WI38 (cell line): ENCODE results near the gene SAXO1.
A peak's percentile ranks its signal among the peaks of the same experiment; 100 is the strongest.

Source experiments
- H3K4me3 ChIP-seq: 2 replicates; pipeline ENCODE4 v1.5.1; 2011; ENCODE audit warnings: low read depth, mild to moderate bottlenecking, control low read depth, low read length
- TF ChIP-seq, protein P1 (sequence below): IDR thresholded peaks from 2 replicates; pipeline ENCODE4 v1.5.1; 2012; ENCODE audit warnings: low read depth, mild to moderate bottlenecking, control low read depth, low read length

Gene SAXO1

DNA sequence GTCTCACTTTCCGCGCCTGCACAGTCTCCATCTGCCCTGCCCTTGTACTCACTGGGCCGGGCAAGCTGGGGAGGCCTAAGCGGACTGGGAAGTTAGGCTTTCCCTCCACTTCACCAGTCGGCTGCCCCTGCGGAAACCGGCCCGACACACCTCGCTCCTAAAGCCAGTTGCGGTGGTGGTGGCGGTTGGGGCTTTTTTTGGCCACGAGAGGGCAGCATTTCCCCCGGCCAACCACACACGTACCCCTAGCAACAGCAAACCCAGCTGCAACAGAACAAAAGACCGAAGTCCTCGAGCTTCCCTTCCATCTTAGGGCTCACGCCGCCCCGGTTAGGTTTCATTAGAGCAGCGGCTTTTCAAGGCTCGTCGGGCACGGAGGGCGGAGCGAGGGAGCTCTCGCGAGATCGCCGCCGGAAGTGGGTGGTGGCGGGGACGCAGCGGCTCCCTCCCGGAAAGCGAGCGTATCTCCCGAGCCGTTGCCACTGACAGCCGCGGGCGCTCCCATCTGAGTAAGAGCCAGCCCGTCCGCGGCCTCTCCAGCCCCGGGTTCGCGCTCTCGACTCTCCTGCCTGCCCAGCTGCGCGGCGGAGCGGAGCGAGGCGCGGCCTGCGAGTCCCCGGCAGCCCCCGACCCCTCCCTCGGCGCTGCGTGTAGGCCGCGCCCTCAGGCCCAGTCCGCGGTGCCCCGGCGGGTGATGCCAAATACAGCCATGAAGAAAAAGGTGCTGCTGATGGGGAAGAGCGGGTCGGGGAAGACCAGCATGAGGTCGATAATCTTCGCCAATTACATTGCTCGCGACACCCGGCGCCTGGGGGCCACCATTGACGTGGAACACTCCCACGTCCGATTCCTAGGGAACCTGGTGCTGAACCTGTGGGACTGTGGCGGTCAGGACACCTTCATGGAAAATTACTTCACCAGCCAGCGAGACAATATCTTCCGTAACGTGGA is 16.2 kb upstream of the SAXO1 start, which contains the start of gene RRAGA:
RRAGA (plus strand) TSS at position 462 of the 951 bp plus-strand sequence; CDS start at position 695, 233 bp downstream.
- TF ChIP-seq, protein P1, sequence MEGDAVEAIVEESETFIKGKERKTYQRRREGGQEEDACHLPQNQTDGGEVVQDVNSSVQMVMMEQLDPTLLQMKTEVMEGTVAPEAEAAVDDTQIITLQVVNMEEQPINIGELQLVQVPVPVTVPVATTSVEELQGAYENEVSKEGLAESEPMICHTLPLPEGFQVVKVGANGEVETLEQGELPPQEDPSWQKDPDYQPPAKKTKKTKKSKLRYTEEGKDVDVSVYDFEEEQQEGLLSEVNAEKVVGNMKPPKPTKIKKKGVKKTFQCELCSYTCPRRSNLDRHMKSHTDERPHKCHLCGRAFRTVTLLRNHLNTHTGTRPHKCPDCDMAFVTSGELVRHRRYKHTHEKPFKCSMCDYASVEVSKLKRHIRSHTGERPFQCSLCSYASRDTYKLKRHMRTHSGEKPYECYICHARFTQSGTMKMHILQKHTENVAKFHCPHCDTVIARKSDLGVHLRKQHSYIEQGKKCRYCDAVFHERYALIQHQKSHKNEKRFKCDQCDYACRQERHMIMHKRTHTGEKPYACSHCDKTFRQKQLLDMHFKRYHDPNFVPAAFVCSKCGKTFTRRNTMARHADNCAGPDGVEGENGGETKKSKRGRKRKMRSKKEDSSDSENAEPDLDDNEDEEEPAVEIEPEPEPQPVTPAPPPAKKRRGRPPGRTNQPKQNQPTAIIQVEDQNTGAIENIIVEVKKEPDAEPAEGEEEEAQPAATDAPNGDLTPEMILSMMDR: peak; percentile 84
- peak within 1 kb of the TSS; percentile 93 for H3K4me3 ChIP-seq

DNA sequence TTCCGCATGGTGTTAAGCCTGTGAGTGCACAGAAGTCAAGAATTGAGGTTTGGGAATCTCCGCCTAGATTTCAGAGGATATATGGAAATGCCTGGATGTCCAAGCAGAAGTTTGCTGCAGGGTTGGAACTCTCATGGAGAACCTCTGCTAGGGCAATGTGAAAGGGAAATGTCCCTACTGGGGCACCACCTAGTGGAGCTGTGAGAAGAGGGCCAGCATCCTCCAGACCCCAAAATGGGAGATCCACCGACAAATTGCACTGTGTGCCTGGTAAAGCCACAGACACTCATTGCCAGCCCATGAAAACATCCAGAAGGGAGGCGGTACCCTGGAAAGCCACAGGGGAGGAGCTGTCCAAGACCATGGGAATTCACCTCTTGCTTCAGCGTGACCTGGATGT is 3.6 kb upstream of the SAXO1 start:
- no peak overlapping the region for H3K4me3 ChIP-seq
- TF ChIP-seq, protein P1: no peak

DNA sequence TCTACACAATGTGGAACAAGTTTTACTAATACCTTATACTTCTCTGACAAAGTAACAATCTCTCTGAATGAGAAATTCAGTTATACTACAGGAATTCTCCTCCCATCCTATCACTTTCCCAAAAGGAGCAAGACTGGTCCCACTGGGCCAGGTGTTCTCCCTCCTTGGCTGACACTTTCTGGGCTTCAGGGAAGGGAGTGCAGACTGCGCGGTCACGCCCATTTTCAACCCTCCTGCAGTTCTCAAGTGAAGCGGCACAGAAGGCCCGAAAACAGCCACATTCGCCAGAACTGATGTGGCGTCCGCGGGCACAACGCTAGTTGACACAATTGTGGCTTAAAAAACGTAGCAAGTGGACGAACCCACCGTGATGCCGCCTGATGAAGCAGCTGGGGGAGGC is 603 bp downstream of the SAXO1 start:
- TF ChIP-seq, protein P1: no peak
- no peak overlapping the region for H3K4me3 ChIP-seq

DNA sequence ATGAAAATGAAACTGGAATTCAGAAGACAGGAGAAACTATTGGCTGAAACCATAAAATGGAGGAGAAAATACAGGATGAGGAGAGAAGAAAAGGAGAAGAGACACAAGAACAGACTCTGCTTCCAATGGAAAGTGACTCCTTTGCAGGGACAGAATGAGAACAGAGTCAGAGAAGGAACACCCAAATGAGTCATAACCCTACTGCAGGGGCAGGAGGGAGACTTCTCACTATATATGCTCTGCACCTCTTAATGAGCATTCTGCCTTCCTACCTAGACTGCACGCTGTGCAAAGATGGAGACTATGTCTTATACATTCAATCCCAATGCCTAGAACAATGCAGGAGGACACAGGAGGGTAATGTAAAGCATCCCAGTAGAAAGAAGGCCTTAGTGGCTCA is 2.1 kb downstream of the SAXO1 start:
- TF ChIP-seq, protein P1: no peak
- H3K4me3 ChIP-seq: no peak overlapping the region

DNA sequence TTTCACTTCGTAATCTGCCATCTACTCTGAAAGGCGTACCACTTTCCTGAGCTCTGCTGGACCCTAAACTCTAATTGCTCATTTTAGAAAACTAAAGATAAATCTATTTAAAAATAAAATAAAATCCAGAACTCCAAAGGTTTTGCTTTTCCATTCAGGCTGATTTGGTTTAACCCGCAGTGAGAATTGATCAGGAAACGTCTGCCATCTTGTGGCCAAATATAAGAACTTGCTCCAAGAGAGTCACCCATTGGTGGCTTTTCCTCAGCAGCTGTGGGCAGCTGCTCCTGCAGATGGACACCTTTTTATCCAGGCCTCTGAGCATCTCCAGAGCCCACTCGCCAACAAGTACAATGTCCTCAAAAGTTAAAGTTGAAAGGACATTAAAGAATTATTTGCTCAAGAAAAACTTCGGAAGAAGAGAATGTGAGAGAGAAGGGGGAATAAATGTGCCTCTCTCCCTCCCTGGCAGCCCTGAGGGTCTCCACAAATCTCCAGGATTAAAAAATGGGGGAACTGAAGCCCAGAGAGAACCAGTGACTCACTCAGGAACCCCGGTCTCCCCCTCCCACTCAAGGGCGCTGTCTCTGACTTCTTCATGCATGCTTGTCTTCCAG is 4.1 kb downstream of the SAXO1 start:
- TF ChIP-seq, protein P1: peak; percentile 45

DNA sequence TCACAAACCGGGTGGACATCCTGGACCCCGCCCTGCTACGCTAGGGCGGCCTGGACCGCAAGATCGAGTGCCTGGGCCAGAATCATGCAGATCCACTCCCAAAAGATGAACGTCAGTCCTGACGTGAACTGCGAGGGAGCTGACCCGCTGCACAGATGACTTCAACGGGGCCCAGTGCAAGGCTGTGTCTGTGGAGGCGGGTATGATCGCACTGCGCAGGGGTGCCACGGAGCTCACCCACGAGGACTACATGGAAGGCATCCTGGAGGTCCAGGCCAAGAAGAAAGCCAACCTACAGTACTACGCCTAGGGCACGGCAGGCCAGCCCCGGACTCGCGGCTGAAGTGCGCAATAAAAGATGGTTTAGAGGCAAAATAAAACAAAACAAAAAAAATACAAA is 5.2 kb downstream of the SAXO1 start:
- H3K4me3 ChIP-seq: no peak overlapping the region
- TF ChIP-seq, protein P1: no peak

More for the DNA sequence above, 4.1 kb downstream of the SAXO1 start:
- no peak overlapping the region for H3K4me3 ChIP-seq

DNA sequence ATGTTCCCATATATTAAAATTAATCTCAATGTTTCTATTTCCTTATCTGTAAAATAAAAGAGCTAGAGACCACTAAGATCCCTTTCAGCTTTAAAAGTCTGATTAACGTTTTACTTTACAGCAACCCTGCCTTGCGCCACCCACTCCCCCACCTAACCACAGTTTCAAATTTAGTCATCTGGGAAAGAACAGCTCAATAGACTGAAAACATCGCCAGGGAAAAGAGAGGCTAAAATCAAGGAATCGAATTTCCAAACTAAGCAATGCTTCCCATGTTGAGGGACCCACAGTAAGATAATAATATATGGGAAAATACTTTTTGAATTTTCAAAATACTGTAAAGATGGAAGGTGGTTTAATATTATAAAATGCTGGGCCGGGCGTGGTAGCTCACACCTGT is 6.6 kb downstream of the SAXO1 start:
- no peak overlapping the region for H3K4me3 ChIP-seq
- TF ChIP-seq, protein P1: no peak
